Epithelial cell of proximal tubule (primary cell): ENCODE data around the gene ABHD3. TPM values are rescaled to one million over a fixed set of nuclear protein-coding genes. Genes with fewer than 3 reads are reported as not detected.
"Not testable (repeated sequence)": the region's sequence is repeated elsewhere in the genome, so short reads cannot be mapped to it uniquely, and the experiment has no call there.

ENCODE experiments used
- DNase-seq: peaks from one replicate; pipeline ENCODE4 v3.0.0-alpha.2; 2011; ENCODE audit warnings: low read depth
- H3K4me3 ChIP-seq: 2 replicates; pipeline ENCODE4 v1.5.1; 2011; ENCODE audit warnings: low read depth, mild to moderate bottlenecking, low read length
- CTCF ChIP-seq: conservative IDR thresholded peaks from 2 replicates; pipeline ENCODE4 v1.5.1; 2012; ENCODE audit warnings: low read depth, mild to moderate bottlenecking, low read length
- total RNA-seq: library from RNA; depleted of rRNA; stranded (reverse); fragments of >200 nt; gene quantifications from 2 replicates; pipeline ENCODE4 v1.2.3, GENCODE V29; 2015

The ABHD3 gene
- total RNA-seq, 1 donor from 2014 or later = 14.9 TPM

GRCh38 chr18:21684731-21685130, 19.8 kb downstream of the ABHD3 start:
- no peak for DNase-seq
- no peak for TF ChIP-seq CTCF
- no peak overlapping the region for H3K4me3 ChIP-seq

- peak overlapping the region; percentile 51 for H3K4me3 ChIP-seq
- TF ChIP-seq CTCF = no peak
- DNase-seq = peak; percentile 66
These were observed 22.1 kb downstream of the ABHD3 start for GRCh38 chr18:21682371-21683051.

- no peak for DNase-seq
- no peak overlapping the region for H3K4me3 ChIP-seq
- no peak for TF ChIP-seq CTCF
These were observed 24.4 kb downstream of the ABHD3 start for GRCh38 chr18:21680161-21680560.

GRCh38 chr18:21678859-21679258, 25.7 kb downstream of the ABHD3 start:
- DNase-seq = no peak
- H3K4me3 ChIP-seq = no peak overlapping the region
- no peak for TF ChIP-seq CTCF

GRCh38 chr18:21675354-21675753, 29.2 kb downstream of the ABHD3 start:
- not testable (repeated sequence) for H3K4me3 ChIP-seq, DNase-seq

- peak; percentile 64 for DNase-seq
- no peak for TF ChIP-seq CTCF
- no peak overlapping the region for H3K4me3 ChIP-seq
These were observed 31.9 kb downstream of the ABHD3 start for GRCh38 chr18:21672521-21673267.

GRCh38 chr18:21669736-21670285, 34.8 kb downstream of the ABHD3 start:
- TF ChIP-seq CTCF = no peak
- no peak overlapping the region for H3K4me3 ChIP-seq
- no peak for DNase-seq
